Measurements from ENCODE around the gene PRKRA.
A peak's percentile ranks its signal among the peaks of the same experiment; 100 is the strongest.
"Not testable (repeated sequence)": the region's sequence is repeated elsewhere in the genome, so short reads cannot be mapped to it uniquely, and the experiment has no call there.

The PRKRA gene

DNA sequence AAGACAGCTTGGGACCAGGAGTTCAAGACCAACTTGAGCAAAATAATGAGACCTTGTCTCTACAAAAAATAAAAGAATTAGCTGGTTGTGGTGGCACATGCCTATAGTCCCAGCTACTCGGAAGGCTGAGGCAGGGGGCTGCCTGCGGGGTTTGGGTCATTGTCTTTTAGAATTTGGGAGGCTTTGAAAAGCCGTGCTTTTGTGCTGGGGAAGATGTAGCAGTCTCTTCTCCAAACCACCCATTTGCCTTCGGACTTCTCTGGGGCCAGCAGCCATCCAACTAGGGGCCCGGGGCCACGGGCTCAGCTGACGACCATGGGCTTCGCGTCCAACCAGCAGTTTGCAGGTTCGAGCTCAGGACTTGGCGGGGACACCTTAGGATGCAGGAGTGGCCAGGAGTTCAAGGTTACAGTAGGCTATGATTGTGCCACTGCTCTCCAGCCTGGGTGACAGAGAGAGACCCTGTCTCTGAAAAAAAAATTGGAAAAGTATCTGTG, 6.5 kb upstream of the PRKRA start:
- no peak for DNase-seq (ENCODE audit: low read depth in 2 of 2)

DNA sequence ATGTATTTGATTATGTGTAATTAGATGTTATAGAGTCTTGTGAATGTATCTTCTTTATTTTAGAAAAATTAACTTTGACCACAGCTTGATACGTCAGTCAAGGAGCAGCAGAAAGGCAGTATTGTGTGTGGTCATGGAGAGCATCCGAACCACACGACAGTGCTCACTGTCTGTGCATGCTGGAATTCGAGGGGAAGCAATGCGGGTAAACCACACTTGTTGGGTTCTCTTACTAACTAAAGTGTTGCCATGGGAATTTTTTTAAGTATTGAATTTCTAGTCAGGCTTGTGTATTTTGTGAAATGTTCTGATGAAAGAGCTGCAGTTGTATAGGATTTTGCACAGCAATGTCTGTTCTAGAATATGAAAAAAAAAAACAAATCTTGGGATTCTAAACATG, 5.0 kb upstream of the PRKRA start:
- no peak for DNase-seq (ENCODE audit: low read depth in 2 of 2)

DNA sequence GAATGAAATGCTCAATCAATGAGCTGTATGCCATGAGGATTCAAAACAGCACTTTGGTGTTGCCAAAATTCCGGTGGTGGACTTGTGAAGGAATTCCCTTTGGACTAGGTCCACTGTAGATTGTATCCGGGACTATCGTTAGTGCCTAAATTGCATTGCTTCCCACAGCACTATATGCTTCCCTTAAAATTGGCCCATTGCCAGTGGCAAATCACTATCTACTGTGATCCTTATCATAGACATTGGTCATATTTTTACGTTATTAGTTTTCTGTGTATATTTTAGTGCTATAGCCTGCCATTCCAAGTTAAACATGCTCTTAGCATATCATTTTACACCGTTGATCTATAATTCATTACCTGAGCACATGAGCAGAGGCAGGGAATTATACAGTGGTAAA, 1.9 kb upstream of the PRKRA start:
- no peak for DNase-seq (ENCODE audit: low read depth in 2 of 2)

DNA sequence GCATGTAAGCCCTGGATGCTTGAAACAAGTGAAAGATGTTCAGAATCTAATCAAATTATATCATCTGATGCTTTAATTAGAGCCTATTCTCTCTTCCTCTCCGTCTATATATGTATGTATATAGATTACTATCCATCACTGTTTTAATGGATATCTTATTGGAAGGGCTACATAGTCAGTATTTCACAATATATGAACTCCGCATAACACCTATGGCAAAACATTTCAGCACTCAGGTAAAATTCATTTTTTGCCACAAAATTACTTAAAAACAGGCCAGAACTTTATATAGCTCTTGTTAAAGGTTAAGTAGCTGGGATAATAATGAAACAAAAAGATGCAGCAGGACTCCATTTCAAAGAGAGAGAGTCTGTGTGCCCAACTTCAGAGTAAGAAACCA, 1.4 kb upstream of the PRKRA start:
- no peak for DNase-seq (ENCODE audit: low read depth in 2 of 2)

DNA sequence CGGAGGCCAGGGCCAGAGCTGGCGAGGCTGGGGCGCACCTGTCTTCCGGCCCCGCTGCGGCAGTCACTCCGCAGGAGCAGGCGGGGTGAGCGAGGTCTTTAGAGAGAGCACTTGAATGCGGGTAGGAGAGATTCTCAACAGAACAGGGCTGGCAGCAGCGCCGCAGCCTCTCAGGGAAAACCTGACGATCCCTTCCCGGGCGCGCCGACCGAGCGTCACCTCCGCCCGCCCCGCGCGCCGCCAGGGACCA, 526 bp downstream of the PRKRA start:
- peak in 1 of 2 donors; percentile 61 for DNase-seq (ENCODE audit: low read depth in 2 of 2)

DNA sequence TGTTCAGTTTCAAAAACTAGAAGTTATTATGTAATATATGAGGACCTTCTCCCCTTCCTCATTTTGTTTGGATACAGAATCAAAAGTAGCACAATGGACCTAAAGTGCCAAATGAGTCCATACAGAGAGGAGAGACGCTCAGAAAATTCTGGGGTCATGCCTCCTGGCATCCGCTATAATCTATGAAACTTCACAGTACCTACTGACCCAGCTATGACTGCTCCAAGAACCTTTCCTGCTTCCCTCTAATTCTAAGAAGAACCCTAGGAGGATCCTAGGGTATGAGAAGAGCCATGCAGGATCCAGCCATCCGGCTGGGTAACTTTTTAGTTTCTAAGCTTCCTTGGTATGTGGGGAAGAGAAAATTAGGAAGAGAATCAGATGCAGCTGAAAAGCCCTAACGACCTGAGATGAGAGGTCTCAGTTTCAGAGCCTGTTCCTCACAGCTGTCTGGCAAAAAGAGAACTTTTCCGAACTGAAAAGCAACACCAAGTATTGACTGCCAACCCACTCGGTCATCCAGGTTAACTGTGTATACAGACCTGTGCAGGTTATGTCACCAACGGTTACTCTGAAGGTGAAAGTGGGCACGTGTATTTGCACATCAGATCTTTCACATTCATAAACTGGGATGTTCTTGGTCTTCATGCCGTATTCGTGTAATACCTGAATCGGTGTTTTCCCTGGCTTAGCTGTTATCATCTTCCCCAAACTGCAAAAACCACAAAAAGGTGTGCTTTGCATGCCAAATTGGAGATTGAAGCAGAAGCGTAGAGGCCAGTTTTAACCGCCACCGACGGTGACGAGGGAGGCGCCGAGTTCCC, 1.1 kb downstream of the PRKRA start:
- peak in 1 of 2 donors; percentile 17 for DNase-seq (ENCODE audit: low read depth in 2 of 2)

DNA sequence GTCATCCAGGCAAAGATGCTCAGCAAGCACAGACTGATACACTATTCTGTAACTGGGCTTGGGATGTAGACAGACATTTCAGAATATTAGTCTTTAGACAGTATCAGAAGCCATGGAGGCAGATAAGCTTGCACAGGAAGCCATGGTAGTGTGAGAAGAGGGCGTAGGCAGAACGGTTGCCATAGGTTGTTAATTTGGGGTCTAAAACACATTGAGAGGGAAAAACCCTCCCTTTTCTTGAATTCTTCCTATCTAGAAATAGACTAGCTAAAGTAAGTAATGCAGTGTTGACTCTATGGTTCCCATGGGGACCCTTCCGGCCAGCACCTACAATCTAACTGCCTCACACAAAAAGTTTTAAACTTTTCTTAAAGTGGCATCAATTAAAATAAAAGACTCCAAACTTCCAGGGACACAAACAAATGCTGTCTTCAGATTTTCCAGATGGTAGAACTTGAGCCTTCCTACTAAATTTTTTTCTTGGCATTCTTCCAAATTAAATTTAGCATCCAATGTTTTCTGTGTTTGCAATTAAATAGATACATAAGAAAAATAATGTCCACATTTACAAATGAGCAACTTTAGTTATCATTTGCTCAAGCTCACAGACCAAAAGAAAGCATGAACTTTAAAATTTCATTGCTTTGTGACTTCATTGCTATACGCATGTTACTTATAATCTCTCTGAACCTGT, 1.9 kb downstream of the PRKRA start:
- no peak for DNase-seq (ENCODE audit: low read depth in 2 of 2)

DNA sequence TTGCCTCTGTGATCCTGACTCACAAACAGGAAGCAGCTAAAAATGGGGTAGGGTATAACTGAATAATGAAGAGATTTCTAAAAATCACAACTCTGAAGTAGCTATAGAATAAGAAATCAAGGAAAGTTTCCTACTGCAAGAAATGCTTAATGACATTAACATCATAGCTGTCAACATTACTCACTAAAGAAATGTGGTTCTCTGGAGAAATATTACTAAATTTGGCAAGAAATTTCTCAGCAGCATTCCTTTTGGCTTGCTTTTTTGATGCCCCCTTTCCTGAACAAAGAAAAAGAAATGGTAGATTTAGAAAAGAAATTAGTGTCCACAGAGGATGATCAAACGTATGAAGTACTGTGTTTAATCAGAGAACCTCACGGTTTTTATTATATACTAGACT, 9.5 kb downstream of the PRKRA start:
- DNase-seq (ENCODE audit: low read depth in 2 of 2) = no peak

DNA sequence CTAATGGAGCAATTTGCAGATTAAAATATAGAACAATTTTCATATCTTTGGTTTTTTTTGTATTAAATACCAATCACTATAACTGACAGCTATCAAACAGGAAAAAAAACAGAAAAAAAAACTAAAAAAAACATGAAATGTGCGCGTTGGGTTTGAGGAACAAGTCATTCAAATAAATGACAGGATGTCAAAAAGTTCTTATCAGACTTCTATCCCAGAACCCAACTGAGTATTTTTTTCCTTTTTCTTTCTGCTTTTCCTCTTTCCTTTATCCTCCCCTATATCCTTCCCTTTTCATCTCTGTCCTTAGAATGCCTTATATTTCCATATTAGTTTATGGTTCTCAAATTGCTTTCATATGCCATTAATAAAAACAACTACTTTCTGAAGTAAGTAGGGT, 14.3 kb downstream of the PRKRA start:
- DNase-seq (ENCODE audit: low read depth in 2 of 2) = no peak

DNA sequence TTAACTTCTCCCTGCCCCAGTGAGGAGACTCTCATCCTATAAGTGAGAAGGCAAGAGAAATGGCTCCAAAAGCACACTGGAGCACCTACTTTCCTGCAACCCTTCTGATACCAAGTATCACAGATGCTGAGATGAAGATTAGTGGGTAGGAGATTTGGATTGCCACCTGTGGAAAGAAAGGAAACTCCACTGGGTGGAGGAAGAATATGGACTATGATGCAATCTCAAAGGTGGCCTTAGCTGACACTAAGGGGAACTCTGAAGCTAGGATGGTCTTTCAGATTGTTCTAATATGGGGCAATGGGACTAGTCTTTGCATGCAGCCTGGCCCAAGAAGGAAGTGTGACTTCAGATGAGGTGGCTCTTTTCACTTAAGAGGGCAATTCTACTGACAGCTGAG, 21.6 kb downstream of the PRKRA start:
- no peak for DNase-seq (ENCODE audit: low read depth in 2 of 2)

DNA sequence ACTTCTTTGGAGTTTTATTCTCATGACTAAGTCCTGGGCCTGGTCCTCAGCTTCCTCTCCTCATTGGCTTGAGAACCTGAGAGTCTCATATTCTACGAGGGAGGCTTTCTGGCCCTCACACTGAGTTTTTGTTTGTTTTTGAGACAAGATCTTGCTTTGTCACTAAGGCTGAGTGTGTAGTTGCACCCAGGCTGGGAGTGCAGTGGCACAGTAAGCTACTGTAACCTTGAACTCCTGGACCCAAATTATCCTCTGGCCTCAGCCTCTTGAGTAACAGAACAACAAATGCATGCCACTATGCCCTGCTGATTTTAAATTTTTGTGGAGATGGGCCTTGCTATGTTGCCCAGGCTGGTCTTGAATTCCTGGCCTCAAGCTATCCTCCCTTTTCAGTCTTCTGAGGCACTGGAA, 22.6 kb downstream of the PRKRA start:
- DNase-seq (ENCODE audit: low read depth in 2 of 2) = no peak

DNA sequence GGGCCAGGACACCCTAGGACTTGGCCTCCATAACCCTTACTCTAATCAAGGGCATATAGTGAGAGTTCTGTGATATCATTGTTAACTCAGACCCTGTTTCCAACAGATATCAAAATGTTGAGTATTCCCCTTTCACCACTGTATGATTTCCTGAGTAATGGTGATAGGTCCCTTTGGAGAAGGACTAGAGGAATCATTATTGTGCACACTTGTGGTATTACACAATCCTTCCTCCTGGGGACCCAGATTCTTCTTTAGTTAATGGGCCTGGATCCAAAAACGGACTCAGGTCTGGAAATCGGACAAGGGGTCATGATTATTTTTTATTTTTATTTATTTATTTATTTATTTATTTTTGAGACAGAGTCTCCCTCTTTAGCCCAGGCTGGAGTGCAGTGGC, 23.5 kb downstream of the PRKRA start:
- DNase-seq (ENCODE audit: low read depth in 2 of 2) = no peak

DNA sequence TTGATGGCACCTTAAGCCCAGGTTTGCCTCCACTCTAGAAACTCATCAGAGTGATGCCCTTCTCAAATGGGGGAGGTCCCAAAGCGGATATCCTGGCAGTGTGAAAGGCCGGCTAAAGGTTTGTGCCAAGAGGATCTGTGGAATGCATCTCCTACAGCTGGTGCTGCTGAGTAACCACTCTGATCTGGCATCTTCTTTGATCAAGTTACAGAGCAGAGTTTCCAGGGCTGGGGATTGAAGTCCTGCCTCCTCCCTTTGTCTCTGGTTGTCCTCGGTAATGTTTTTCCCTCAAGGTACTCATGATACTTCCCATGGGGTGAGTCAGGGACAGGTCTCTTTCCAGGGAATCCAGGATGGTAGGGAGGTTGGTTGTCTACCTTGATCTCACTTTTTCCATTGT, 24.6 kb downstream of the PRKRA start:
- no peak for DNase-seq (ENCODE audit: low read depth in 2 of 2)

DNA sequence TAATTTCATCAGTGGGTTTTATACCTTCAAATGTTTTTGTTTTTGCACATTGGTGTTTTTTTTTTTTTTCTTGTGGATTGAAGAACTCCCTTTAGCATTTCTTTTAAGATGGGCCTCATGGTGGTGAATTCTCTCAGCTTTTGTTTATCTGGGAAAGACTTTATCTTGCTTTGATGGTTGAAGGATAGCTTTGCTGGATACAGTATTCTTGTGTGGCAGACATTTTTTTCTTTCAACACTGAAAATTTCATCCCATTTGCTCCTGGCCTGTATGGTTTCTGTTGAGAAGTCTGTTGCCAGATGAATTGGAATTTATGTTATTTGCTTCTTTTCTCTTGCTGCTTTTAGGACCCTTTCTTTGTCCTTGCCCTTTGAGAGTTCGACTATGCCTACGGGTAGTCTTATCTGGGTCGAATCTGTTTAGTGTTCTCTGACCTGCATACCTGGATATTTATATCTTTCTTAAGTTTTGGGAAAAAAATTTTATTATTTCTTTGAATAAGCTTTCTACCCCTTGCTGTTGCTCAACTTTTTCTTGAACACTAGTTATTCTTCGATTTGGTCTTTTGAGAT, 25.6 kb downstream of the PRKRA start:
- no peak for DNase-seq (ENCODE audit: low read depth in 2 of 2)

DNA sequence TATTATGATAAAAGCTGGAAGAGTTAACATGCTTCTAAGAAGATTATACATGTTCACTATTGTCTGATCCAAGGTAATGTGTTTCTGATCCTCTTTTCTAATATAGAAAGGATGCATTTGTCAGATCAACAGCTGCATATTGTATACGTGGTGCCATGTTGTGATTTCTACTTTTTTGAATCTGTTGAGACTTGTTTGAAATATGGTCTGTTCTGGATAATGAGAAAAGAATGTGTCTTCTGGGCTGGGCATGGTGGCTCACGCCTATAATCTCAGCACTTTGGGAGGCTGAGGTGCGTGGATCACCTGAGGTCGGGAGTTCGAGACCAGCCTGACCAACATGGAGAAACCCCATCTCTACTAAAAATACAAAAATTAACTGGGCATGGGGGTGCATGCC, 27.2 kb downstream of the PRKRA start:
- not testable (repeated sequence) for DNase-seq (ENCODE audit: low read depth in 2 of 2)

DNA sequence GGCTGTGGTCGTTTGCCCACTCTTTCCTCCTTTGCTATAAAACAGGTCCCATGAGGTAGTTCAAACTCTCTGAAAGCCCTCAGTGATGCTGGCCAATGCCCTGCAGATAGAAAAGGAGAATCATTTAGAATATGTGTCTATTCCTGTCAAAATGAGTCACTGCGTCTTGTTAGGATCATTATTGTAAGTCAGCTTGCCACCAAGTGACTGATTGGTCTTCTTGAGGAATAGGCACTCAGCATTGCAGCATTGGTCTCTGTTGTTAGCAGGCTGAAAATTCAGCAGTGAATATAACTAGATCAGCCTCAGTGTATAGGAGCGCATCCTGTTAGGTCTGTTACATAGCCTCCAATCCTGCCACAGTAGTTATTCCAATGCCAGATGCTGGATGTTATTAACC, 28.9 kb downstream of the PRKRA start:
- DNase-seq (ENCODE audit: low read depth in 2 of 2) = no peak

DNA sequence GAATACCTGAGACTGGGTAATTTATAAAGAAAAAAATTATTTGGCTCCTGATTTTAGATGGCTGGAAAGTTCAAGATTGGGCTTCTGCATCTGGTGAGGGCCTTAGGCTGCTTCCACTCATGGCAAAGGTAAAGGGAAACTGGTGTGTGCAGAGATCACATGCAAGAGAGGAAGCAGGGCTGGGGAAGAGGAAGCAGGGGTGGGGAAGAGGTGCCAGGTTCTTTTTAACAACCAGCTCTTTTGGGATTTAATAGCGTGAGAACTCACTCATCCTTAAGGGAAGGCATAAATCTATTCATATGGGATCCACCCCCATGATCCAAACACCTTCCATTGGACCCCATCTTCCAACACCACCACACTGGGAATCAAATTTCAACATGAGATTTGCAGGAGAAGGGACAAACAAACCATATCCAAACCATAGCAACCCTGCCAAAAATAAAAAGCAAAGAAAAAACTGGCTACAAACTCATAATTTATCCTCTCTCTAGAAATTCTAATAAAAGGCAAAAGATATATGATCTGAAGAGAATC, 30.4 kb downstream of the PRKRA start:
- no peak for DNase-seq (ENCODE audit: low read depth in 2 of 2)

DNA sequence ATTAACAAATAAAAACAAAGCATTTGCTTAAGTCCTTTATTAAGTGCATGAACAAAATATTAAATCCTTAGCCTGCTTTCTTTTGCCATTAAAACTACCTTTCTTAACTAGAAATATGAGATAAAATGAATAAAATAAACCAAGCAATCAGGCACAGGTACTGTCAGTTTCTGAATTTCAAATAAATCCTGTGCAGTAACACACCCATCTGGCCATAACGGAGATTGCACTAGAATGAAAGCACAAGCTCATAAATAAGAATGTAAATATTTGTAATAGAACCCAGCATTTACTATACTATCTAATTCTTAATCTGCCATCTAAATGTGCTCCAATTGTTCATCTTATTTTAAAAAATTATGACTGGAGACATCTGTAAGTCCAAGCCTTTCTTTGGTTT, 31.9 kb downstream of the PRKRA start:
- no peak for DNase-seq (ENCODE audit: low read depth in 2 of 2)

DNA sequence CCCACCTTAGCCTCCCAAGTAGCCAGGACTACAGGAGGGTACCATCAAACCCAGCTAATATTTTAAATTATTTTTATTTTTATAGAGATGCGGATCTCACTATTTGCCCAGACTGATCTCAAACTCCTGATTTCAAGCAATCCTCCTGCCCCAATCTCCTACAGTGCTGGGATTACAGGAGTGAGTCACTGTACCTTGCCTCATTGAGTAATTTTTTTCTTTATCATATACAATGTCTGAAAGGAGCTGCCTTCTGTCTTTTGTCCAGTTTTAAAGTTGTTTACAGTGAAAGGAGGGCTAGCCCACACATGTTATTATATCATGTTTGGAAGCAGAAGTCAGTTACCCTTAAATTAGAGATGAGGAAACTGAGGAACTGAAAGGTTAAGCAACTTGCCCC, 32.5 kb downstream of the PRKRA start:
- no peak for DNase-seq (ENCODE audit: low read depth in 2 of 2)

DNA sequence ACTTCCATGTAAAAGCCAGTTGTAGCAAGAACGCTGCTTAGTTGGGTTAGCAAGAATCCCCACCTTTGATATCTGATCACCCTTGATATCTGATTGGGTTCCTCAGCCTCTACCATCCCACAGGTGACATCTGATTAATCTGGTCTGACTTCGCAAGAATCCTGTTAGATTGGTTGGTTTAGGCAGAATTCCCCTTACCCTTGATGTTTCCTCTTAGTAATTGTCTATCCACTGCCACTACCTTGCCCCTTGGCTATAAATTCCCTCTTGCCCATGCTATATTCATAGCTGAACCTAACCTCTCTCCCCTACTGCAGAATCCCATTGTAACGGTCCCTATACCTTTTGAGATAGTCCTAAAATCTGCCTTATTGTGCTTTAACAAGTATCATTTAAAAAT, 33.1 kb downstream of the PRKRA start:
- DNase-seq (ENCODE audit: low read depth in 2 of 2) = no peak

DNA sequence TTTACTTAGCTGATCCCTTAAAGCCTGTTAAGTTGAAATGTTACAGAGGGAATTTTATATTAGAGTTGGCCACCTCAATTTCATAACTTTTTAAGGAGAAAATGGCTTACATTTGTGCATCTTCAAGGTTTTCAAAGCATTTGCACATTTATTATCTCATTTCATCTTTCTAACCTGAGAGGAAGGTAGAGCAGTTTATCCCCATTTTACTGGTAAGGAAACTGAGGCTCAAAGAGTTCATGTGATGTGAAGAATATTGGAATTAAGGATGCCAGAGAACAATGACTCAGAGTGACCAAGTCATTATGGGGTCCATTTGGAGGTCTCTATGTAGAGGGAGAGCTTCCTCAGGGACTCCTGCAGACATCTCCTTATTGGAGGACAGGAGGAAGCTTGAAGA, 35.0 kb downstream of the PRKRA start:
- no peak for DNase-seq (ENCODE audit: low read depth in 2 of 2)

DNA sequence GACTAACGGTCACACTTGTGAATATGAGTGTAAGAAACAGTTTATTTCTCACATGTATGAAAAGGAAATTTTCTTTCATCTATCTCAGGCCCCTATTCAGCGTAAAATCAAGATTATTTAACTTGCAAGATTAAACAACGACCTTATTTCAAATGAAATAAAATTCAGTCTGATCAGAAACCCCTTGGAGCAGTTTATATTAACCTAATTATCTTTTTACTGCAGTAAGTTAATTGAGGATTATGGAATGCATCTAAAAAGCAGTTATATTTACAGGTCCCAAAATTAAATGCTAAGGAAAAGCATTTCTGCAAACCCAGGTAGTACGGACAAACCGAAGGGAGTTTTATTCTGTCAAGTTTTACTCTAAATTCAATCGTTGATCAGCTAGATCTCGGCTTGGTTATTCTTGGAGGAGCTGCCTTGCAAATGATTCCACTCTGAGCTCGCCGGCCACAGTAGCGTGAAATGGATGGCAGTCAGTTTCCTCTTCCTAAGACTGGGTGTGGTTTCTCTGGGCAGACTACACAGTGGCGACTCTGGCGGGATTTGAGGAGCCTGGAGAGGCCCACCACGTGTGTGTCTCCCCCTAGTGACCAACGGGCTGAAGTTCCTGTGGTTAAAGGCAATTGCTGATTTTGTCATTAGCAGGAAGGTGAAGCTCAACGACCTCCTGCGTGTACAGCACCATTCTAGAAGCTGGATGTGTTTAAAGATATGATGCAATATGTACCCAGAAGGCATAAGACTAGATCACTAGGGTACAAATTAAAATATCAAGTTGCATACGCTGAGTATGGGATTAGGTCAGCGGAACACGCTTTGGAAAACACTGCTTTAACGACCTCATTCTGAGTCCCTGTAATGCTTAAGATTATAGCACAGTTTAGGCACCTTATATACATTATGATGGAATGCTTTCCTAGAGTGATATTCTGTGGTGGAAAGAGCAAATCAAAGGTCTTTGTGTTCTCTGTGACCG, 36.4 kb downstream of the PRKRA start:
- peak; percentile 57 to 62 for DNase-seq (ENCODE audit: low read depth in 2 of 2)

Data from stimulated activated CD8-positive, alpha-beta memory T cell treated with anti-CD3 and anti-CD28 coated beads, Interleukin-7, amount 100 ng/mL, for 4 hours (primary cell).